ENCODE measurements around the gene VAC14. TPM values are rescaled to one million over a fixed set of nuclear protein-coding genes. Genes with fewer than 3 reads are reported as not detected.

VAC14 gene
- polyA plus RNA-seq, 2 of the 4 experiments (the other 2 are of a cell fraction), result 25.3 to 27.0 TPM

DNA sequence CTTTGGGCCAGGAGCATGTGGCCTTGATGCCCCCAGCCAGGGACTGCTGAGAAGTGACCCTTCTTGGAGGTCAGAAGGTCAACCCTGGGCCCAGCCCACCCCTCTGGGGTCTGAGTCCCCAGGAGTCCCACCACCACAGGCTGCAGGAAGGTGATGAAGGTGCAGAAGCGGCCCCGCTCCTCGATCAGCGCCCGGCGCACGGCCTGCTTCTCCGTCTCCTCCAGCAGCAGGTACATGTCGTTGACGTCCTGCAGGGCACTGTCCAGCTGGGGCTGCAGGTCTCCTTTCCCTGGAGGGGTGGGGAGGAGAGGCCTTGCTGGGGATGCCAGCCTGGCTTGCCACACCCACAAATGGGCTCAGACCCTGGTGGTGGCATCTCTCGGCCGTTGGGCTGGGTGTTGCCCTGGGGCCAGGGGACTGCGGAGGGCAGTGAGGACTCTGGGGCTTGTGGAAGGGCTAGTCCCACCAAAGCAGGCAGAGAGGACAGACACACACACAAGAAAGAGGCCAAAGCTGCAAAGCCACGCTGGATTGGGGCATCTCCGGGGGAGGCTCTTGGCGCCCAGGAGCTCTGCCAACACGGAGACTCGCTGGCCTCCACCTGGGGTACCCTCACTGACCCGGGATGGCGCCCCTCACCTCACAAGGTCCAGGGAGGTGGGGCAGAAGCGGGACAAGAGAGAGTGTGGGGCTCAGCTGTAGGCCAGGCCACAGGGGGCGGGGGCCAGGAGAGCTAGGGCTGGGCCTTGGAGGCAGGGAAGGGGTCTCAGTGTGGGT, 122.6 kb downstream of the VAC14 start:
- WGBS (ENCODE audit: missing lambda C conversion rate), result 93% methylated on average over 12 of the region's 22 CpGs
- Histone ChIP-seq H3K4me2 (no peak overlapping the region), H3K4me3 (no peak overlapping the region), H3K4me1 (peaks cover 39% of the 10 kb centered on the region), H3K9me3 (no peaks in the 10 kb centered on the region), H3K27ac (no peak overlapping the region)
- DNase-seq (ENCODE audit: low read depth in 1 of 2, low spot score in 1 of 2) (no peak), FAIRE-seq (no peak), ATAC-seq (no peak)
- ChIA-PET POLR2A (no interaction called here), CTCF (interaction anchor here (0.7 to 23.4 kb wide), 17 partner anchors 8 to 681 kb away, joined by 3 to 463 read pairs (median 11); partner anchors contain the start of gene CALB2)
- TF ChIP-seq FOXS1 (CRISPR knock-in tag; IDR thresholded peaks at IDR 0.05), result no peak
- TF ChIP-seq ZNF302 (CRISPR knock-in tag; IDR thresholded peaks at IDR 0.05), result no peak
- no peak for TF ChIP-seq SREBF2 (IDR thresholded peaks at IDR 0.05)
- no peak for TF ChIP-seq TFCP2L1 (CRISPR knock-in tag; IDR thresholded peaks at IDR 0.05)
- TF ChIP-seq ZFP36 (IDR thresholded peaks at IDR 0.05; ENCODE audit: borderline replicate concordance, partially characterized antibody), result no peak
- TF ChIP-seq, protein P1, sequence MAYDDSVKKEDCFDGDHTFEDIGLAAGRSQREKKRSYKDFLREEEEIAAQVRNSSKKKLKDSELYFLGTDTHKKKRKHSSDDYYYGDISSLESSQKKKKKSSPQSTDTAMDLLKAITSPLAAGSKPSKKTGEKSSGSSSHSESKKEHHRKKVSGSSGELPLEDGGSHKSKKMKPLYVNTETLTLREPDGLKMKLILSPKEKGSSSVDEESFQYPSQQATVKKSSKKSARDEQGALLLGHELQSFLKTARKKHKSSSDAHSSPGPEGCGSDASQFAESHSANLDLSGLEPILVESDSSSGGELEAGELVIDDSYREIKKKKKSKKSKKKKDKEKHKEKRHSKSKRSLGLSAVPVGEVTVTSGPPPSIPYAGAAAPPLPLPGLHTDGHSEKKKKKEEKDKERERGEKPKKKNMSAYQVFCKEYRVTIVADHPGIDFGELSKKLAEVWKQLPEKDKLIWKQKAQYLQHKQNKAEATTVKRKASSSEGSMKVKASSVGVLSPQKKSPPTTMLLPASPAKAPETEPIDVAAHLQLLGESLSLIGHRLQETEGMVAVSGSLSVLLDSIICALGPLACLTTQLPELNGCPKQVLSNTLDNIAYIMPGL (CRISPR knock-in tag; IDR thresholded peaks at IDR 0.05; ENCODE audit: borderline replicate concordance), result no peak
- TF ChIP-seq ZSCAN20 (CRISPR knock-in tag; IDR thresholded peaks at IDR 0.05), result no peak
- TF ChIP-seq, protein P2, sequence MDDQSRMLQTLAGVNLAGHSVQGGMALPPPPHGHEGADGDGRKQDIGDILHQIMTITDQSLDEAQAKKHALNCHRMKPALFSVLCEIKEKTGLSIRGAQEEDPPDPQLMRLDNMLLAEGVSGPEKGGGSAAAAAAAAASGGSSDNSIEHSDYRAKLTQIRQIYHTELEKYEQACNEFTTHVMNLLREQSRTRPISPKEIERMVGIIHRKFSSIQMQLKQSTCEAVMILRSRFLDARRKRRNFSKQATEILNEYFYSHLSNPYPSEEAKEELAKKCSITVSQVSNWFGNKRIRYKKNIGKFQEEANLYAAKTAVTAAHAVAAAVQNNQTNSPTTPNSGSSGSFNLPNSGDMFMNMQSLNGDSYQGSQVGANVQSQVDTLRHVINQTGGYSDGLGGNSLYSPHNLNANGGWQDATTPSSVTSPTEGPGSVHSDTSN (IDR thresholded peaks at IDR 0.05), result no peak

DNA sequence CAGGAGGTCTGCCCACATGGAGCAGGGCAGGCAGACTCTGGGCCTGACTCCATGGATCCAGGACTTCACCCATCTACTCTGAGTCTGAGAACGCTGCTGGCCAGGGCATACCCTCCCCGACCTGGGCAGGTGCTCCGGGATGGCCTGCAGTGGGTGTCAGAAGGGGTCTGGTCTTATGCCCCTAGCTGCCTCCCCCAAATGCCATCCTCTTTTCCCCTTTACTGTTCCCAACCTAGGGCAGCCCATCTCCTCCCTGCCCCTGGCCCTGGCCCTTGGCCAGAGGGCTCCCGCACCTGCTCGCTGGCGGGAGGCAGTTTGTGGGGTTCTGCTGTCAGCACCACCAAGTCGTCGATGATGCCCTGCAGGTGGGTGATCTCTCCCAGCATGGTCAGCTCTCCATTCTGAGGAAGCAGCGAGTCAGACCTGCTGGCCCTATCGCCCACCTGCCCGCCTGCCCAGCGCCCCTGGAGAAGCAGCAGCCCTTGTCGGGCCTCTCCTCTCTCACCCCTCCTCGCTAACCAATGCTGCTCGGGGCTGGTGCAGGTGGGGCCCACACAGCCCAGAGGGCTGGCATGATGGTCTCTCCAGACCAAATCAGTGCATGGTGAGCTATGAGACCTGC, 123.3 kb downstream of the VAC14 start:
- Histone ChIP-seq H3K4me1 (peaks cover 32% of the 10 kb centered on the region), H3K4me2 (no peak overlapping the region), H3K4me3 (no peak overlapping the region), H3K27ac (peak overlapping the region in 1 of 2 experiments; percentile 65; a peak in 2 of 6 replicates), H3K9me3 (no peaks in the 10 kb centered on the region)
- CTCF ChIA-PET, result interaction anchor here (0.7 to 23.4 kb wide), 5 partner anchors 8 to 94 kb away, joined by 3 to 463 read pairs (median 29); no protein-coding TSS in a partner anchor
- FAIRE-seq, result no peak
- ATAC-seq, result no peak
- POLR2A ChIA-PET, result interaction anchor here (0.6 kb wide), 1 partner anchor 183 kb away, joined by 6 read pairs; no protein-coding TSS in a partner anchor
- no peak for TF ChIP-seq HEYL (CRISPR knock-in tag; IDR thresholded peaks at IDR 0.05)
- TF ChIP-seq, protein P3, sequence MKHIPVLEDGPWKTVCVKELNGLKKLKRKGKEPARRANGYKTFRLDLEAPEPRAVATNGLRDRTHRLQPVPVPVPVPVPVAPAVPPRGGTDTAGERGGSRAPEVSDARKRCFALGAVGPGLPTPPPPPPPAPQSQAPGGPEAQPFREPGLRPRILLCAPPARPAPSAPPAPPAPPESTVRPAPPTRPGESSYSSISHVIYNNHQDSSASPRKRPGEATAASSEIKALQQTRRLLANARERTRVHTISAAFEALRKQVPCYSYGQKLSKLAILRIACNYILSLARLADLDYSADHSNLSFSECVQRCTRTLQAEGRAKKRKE (CRISPR knock-in tag; IDR thresholded peaks at IDR 0.05; ENCODE audit: low read depth), result no peak
- TF ChIP-seq PHF8 (IDR thresholded peaks at IDR 0.05; ENCODE audit: borderline replicate concordance, low read depth), result no peak
- TF ChIP-seq ZC3H11A (IDR thresholded peaks at IDR 0.05), result no peak
- no peak for TF ChIP-seq CHD2 (IDR thresholded peaks at IDR 0.05; ENCODE audit: low read length, partially characterized antibody)
- TF ChIP-seq, protein P4, sequence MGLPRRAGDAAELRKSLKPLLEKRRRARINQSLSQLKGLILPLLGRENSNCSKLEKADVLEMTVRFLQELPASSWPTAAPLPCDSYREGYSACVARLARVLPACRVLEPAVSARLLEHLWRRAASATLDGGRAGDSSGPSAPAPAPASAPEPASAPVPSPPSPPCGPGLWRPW (IDR thresholded peaks at IDR 0.05), result no peak
- no peak for TF ChIP-seq ZSCAN20 (CRISPR knock-in tag; IDR thresholded peaks at IDR 0.05)
- TF ChIP-seq POLR2AphosphoS2 (conservative IDR thresholded peaks at IDR 0.05; ENCODE audit: low read length), result no peak
- WGBS (ENCODE audit: missing lambda C conversion rate), result 99% methylated on average over 14 of the region's 15 CpGs
- DNase-seq (ENCODE audit: low read depth in 1 of 2, low spot score in 1 of 2), result no peak

Data from A549 (cell line).